Measurements from ENCODE around the gene ZNF532.
"Not testable (repeated sequence)": the region's sequence is repeated elsewhere in the genome, so short reads cannot be mapped to it uniquely, and the experiment has no call there.

Gene ZNF532

GRCh38 chr18:58864146-58865032 lies at the start of gene ZNF532:
TSS of gene ZNF532 (plus strand) at chr18:58864877. CDS start in a region left out here.
- ATAC-seq: peak in 1 of 2 donors; percentile 26

- peak; percentile 17 to 27 for ATAC-seq
Measured at GRCh38 chr18:58819051-58819450, 45.6 kb upstream of the ZNF532 start.

DNA sequence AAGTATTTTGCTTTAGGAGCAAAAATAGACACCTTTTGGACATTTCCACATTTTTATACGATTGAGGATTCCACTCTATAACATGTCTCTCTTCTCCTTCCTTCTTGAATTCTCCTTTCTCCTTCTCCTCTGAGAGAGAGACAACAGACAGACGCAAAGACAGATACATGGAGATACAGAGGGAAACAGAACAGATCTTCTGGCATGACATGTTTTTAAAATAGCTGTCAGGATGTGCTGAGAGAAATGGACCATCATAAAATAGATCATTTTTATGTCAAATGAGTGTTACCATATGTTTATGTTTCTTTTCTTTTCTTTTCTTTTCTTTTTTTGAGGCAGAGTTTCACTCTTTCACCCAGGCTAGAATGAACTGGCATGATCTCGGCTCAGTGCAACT lies 44.4 kb upstream of the ZNF532 start:
- no peak for ATAC-seq

DNA sequence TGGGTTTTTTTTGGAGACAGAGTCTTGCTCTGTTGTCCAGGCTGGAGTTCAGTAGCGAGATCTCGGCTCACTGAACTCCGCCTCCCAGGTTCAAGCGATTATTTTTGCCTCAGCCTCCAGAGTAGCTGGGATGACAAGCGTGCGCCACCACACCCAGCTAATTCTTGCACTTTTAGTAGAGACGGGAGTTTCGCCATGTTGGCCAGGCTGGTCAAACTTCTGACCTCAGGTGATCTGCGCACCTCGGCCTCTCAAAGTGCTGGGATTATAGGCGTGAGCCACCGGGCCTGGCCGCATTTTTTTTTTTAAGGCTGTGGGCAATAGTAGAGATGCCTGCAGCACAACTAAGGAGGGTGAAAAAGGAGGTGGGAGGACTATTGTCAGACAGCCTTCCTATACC lies 41.7 kb upstream of the ZNF532 start:
- no peak for ATAC-seq

GRCh38 chr18:58823412-58823811 lies 41.3 kb upstream of the ZNF532 start:
- no peak for ATAC-seq

DNA sequence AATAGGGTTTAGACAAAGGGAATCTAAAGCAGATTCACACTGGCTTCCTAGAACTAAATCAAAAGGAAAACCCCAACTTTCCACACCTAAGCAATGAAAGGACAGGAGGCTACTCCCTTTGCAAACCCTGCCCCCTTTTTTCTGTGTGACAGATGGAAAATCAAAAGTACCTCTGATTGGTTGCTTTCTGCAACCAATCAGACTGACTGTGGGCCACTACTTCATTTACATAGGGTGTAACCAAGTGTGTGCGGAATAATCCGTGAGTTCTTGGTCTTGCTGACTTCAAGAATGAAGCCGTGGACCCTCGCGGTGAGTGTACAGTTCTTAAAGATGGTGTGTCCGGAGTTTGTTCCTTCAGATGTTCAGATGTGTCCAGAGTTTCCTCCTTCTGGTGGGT lies 37.8 kb upstream of the ZNF532 start:
- not testable (repeated sequence) for ATAC-seq

- ATAC-seq: no peak
Measured at GRCh38 chr18:58827428-58827827, 37.2 kb upstream of the ZNF532 start.

DNA sequence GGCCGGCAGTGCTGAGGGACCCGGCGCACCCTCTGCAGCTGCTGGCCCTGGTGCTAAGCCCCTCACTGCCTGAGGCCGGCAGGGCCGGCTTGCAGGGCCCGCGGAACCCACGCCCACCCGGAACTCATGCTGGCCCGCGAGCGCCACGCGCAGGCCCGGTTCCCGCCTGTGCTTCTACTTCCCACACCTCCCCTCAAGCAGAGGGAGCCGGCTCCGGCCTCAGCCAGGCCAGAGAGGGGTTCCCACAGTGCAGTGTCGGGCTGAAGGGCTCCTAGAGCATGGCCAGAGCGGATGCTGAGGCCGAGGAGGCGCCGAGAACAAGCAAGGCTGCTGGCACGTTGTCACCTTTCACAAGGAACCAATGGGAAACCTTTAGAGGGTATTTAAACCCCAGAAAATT lies 36.8 kb upstream of the ZNF532 start:
- no peak for ATAC-seq

DNA sequence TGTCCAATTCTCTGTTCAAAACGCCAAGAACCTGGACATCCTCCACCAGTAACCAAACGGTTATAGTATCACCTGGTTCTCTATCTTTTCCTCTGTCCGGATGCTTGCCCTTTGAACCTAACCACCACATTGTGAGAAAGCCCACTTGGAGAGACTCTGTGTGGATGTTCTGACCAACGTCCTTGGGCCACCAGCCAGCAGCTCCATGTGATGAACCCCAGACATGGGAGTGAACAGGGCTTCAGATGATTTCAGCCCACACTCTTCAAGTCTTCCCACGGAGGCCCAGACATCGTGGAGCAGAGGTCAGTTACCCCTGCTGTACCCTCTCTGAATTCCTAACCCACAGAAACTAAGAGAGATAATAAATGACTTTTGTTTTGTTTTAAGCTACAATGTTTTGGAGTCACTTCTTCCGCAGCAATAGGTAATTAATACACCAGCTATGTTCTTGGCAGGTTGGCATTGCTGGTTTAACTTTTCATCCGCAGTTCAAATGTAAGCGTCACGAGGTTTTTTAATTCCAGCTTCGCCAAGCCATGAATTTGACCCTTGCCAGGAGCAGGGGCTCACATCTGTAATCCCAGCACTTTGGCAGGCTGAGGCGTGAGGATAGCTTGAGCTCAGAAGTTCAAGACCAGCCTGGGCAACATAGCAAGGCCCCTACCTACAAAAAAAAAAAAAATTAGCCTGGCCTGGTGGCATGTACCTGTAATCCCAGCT lies 36.1 kb upstream of the ZNF532 start:
- no peak for ATAC-seq

DNA sequence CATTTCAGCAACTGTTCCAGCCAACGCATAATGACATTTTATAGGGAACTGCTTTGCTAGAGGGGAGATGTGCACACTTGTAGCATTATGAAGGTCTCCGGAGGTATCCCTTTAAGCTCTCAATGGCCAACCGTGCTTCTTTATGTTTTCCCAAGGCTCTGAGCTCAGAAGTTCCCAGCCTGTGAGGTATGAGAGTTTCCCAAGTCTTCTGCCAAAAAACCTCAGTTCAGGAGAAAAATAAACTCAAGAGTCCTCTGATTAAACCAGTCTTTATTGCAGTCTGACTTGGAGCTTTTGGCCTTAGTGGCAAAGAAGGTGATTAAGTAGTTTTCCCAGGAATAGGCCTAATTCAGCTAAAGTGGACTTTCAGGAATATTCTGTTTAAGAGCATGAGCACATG lies 35.4 kb upstream of the ZNF532 start:
- no peak for ATAC-seq

DNA sequence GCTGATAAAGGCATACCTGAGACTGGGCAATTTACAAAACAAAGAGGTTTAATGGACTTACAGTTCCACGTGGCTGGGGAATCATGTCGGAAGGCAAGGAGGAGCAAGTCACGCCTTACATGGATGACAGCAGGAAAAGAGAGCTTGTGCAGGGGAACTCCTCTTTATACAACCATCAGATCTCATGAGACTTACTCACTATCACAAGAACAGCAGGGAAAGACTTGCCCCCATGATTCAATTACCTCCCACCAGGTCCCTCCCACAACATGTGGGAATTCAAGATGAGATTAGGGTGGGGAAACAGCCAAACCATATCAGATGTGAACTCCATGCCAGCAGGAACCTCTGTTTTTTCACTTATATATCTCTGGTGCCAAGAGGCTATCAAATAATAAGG lies 34.8 kb upstream of the ZNF532 start:
- ATAC-seq: not testable (repeated sequence)

- no peak for ATAC-seq
Measured at GRCh38 chr18:58831606-58832005, 33.1 kb upstream of the ZNF532 start.

GRCh38 chr18:58838165-58838860 lies 26.4 kb upstream of the ZNF532 start:
- no peak for ATAC-seq

DNA sequence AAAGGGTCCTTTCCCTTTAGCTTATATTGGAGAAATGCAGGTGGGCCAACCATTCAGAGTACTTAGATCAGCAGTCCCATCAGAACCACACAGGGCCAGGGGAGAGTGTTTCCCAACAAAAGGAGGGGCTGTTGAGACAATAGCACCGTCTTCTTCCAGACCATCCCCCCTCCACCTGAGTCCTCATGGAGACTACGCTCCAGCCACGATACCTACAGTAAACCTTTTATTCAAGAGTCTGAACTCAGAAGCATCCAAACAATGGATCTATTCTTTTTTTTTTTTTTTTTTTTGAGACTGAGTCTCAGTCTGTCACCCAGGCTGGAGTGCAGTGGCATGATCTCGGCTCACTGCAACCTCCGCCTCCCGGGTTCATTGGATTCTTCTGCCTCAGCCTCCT lies 25.7 kb upstream of the ZNF532 start:
- ATAC-seq: no peak

DNA sequence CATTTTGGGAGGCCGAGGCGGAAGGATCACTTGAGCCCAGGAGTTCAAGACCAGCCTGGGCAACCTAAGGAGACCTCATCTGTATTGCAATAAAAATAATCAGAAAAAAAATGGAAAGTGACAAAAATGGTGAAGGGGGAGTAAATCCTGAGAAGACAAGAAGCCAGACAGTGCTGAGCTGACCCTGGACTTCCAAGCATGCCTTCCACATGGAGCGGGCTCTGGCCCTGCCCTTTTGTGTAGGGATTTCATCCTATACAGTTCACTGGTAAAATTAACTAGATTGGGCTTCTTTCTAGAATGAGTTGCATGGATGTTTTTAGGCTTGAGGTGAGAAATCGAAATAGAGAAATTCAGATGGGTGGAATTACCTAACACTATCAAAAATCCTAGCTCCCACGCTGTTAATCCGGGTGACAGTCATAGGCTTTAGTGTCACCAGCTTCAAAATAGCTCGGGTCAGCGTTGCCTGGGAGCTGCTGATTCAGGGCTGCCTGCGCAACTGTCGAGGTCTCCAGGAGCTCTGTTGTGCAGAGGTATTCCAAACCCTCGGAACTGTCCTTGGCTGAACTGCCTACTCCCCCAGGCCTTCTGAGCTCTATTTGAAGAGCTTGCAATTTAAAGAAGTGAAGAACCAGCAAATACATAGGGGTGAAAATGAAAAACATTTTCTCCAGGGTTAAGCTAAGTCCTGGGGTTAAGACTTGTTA lies 21.5 kb upstream of the ZNF532 start:
- no peak for ATAC-seq

- ATAC-seq: no peak
Measured at GRCh38 chr18:58843688-58844035, 21.0 kb upstream of the ZNF532 start.

DNA sequence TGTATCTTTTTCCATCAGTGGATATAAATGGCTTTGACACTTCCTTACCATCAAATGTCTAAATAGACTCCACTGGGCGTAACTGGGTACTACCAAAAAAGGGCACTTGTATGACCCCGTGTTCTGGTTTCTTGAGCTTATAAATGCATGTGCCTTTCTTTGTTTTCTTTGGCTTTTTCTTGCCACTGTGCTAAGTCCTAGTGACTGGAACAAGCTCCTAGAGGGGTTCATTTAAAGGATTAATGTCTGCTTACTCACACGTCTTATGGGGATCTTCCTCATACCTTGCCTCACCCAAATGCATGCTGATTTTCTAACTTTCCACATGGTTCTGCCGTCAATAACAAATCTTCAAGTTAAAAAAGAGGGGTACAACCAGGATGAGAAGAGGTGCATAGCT lies 19.8 kb upstream of the ZNF532 start:
- no peak for ATAC-seq

GRCh38 chr18:58845928-58846724 lies 18.6 kb upstream of the ZNF532 start:
- ATAC-seq: no peak

DNA sequence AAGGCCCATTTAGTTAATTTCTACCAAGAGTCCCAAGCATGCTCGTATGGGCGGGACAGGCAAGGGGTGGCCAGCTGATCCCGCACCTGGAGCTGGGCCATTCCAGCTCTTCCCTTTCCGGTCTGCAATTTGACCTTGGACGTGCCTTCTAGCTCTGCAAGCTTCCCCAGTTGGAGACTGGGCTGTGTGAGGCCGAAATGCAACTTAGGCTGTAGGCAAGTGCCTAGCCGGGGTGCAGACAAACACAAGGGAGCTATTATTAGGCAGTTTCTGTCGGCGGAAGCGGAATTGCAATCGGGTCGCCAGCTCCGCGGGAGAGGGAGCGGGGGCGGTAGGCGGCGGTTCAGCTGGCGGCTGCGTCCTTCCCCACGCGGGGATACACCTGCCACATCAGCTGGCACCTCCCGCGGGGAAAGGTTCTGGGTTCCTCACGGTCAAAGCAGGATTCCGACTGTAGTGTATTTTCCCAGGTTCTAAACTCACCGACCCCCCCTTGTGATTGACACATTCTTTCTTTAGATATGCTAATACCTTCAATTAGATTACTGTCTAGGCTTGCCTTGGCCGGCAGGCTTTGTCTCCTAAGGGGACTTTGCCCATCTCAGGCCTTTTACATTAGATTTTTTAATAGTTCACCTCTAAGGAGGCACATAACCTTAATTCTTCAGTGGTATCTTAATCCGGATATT lies 17.1 kb upstream of the ZNF532 start:
- ATAC-seq: no peak

DNA sequence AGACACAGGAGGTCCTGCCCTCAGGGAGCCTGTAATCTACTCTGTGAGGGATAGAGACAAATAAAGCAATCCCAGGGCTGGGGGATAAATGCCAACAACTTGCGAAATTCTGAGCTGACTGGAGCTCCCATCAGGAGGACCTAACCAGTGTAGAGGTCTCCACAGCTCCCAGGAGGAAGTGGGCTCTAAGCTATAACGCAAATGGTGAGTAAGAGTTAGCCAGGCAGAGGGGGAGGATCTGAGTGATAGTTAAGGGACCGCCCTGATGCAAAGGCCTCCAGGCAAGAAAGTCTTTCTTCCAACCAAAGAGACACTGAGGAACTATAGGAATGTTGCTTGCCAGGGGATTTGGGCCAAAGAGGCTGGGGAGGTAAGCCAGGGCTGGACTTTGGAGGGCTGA lies 16.0 kb upstream of the ZNF532 start:
- ATAC-seq: no peak

DNA sequence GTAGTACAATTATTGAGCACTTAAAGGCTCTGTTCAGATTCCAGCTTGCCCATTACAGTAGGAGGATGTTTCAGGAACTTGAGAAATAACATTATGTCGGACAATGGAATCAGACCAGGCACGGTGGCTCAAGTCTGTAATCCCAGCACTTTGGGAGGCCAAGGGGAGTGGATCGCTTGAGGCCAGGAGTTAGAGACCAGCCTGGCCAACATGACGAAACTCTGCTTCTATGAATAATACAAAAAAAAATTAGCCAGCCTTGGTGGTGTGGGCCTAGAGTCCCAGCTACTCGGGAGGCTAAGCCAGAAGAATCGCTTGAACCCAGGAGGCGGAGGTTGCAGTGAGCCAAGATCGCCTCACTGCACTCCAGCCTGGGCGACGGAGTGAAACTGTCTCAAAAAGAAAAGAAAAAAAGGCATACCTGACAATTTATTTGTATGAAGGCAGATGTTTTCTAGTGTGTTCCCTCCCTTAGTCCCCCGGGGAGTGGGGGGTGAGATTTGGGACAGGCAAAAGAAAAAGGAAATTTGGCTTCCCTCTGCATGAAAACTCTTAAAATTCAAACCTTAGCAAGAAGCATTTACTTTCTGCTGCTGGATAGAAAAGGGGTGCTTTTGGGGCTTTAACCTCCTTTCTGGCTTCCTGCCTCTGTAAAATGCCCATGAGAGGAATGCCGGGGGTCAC lies 13.7 kb upstream of the ZNF532 start:
- ATAC-seq: no peak
